GM21529 (cell line): ENCODE measurements around the gene ARAP1.
A peak's percentile ranks its signal among the peaks of the same experiment; 100 is the strongest.

Experiments
- ATAC-seq: cut with Tn5 transposase; IDR thresholded peaks from one replicate; pipeline ENCODE4 v1.9.1; 2021; ENCODE audit not compliant: unreplicated experiment

ARAP1 gene

DNA sequence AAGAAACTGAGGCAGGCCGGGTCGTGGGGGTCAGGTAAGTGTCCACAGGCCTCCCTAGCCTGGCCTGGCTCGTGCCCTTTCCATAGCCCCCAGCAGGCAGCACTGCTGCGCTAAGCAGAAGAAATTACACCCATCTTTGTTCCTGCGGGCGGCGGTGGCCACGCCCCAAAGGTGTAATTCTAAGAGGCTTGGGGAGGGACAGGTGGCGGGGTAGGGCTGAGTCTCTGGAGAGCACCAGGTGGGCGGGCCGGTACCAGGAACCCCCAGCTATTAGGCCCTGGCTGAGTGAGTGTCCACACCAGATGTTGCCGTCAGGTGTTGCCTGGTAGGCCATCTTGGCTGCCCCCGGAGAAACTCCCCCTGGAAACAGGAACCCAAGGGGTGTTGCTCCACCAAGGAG lies 12.3 kb upstream of the ARAP1 start:
- ATAC-seq, result no peak

DNA sequence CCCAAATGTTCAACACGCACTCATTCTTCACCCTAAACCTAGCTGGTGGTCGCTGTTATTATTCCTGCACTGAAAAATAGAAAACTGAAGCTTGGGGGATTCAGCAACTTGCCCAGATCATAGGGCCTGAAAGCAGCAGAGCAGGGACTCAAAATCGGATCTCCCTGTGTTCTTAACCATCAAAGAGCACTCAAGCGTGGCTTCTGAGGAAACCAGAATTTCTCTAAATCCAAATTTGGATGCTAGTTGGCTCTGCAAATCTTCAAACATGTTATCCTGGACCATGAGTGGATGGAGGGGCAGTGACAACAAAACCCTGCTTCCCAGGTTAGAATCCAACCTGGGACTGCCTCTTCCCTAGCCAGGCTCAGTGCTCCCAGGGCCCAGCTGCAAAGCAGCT lies 11.6 kb upstream of the ARAP1 start:
- no peak for ATAC-seq

DNA sequence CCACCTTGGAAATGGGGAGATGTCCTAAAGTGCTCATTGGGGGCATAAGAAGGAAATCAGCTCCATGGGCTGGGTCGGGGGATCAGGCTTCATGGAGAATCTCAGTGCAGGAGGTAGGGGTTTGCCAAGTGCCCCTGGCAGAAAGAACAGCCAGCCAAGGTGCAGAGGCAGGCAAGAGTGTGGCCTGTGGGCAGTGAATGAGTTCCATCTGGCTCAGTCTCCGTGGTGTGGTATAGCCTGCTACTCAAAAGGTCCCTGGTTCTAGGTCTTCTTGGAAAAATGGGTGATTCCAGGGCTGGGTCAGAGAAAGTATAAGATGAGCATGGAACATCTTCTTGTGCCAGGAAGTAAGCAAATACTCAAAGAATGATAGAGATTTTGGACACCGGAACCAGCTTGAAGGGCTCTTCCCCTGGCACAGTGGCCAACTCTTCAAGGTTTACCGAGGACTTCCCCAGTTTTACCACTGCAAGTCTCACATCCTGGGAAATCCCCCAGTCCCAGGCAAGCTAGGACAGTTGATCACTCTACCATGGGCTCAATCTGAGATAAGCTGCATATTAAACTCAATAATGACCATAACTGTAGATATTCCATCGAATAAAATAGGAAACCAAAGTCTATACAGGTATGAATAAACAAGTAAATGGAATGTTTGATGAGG lies 10.6 kb upstream of the ARAP1 start:
- peak; percentile 71 for ATAC-seq

GRCh38 chr11:72760539-72761405 lies 8.6 kb upstream of the ARAP1 start:
- ATAC-seq, result no peak

DNA sequence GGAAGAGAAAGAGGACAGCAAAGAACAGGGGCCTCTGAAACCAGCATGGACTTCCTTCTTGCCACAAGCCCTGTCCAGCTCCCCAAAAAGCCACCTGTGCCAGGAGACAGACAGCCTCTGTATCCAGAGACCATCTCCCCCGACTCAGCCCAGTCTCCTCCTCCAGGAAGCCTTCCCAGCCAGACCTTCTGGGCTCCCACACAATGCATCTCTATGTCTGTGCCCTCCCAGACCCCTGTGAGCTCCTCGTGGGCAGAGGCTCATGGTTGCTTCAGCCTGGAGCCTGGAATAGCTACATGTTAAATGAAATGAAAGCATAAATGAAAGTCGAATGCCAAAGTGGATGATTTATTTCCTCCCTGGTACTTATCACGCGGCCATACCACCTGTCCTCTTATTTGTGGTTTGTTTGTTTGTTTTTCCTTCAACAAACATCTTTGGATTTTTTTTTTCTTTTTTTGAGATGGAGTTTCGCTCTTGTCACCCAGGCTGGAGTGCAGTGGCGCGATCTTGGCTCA lies 7.3 kb upstream of the ARAP1 start:
- no peak for ATAC-seq

- ATAC-seq, result no peak
Measured at GRCh38 chr11:72758690-72759389, 6.6 kb upstream of the ARAP1 start.

DNA sequence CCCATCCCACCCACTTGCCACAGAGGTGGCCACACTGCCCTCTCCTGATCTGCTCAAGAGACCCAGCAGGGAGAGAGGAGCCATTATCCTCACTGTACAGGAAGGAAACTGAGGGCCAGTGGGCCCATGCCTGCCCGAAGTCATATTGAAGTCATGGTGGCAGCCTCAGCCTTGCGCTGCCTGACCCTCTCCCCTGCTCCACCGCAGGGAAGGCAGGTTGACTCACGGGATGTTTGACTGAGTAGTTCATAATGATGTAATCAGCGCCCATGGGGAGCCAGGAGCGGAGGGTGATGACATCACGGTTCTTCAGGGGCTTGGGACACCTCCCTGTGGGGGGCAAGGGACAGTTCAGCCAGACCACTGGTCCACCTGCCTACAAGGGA lies 6.1 kb upstream of the ARAP1 start:
- ATAC-seq, result no peak

- ATAC-seq, result no peak
Measured at GRCh38 chr11:72755713-72756285, 3.6 kb upstream of the ARAP1 start.

DNA sequence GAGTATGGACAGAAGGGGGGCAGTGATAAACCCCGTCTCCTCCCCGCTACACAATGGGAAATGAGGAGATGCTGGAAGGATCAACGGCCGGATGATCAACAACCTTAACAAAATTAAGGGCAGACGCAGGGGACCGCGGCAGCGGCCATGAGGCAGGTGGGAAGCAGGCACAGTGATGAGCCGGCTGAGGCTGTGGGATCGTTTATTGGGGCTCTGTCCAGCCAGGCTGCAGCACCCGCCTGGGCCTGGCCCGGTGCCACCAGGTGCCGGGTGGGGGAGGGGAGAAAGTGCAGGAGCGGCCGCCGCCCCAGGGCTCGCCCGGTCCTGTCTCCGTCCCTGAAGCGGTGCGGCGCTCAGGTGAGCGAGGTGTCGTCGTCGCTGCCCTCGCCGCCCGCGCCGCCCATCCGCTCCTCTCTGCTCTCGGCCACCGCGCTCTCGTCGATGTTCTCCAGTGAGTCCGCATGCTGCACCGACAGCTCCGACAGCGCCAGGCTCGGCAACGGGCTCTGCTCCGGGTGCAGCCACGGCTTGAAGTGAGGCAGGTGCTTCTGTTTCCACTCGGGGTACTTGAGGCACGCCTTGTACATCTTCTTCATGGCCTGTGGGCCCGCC lies 2.4 kb upstream of the ARAP1 start:
- ATAC-seq, result no peak

DNA sequence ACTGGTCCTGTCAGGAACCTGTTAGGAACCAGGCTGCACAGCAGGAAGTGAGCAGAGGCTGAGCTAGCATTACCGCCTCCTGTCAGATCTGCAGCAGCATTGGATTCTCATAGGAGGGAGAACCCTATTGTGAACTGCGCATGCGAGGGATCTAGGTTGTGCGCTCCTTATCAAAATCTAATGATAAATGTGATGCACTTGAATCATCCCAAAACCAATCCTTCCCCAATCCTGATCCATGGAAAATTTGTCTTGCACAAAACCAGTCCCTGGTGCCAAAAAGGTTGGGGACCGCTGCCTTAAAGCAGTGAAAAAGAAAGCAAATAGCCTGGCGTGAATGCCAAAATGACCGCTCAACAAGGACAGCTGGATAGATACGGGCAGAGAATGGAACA lies 1.9 kb upstream of the ARAP1 start:
- ATAC-seq, result no peak

DNA sequence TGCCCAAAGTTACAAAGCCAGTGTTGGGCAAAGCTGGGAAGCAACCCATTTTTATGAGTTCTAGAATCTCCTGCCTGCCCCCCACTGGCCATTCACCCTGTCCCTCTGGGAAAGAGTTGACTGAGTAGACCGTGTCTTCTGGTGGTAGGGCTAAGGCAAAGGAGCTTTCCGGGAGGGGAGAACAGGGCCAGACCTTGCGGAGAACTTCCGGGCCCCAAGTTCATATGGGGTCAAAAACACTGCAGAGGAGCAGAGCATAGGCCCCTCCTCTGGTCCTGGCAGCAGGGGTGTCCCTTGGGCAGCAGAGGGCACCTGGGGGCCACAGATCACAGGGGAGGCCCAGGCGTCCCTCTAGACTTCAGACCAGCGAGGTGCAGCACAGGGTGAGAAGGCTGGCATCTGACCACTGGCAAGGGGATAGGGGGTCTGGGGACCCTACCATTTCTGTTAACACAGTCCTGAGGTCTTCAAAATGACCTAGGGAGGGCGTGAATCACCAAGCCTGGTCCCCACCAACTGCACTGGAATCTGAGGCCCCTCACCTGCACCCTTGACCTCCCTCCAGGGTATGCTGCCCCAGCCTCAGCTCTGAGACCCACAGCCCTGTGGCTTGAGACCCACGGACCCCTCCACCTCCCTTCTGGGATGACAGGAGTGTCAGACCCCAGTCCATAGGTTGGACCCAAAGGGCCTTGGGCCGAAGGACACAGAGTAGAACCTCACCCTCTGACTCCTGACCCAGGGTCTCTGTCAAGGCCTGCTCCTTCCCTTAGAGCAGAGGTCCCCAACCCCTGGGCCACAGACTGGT lies 1.3 kb upstream of the ARAP1 start:
- ATAC-seq, result no peak

DNA sequence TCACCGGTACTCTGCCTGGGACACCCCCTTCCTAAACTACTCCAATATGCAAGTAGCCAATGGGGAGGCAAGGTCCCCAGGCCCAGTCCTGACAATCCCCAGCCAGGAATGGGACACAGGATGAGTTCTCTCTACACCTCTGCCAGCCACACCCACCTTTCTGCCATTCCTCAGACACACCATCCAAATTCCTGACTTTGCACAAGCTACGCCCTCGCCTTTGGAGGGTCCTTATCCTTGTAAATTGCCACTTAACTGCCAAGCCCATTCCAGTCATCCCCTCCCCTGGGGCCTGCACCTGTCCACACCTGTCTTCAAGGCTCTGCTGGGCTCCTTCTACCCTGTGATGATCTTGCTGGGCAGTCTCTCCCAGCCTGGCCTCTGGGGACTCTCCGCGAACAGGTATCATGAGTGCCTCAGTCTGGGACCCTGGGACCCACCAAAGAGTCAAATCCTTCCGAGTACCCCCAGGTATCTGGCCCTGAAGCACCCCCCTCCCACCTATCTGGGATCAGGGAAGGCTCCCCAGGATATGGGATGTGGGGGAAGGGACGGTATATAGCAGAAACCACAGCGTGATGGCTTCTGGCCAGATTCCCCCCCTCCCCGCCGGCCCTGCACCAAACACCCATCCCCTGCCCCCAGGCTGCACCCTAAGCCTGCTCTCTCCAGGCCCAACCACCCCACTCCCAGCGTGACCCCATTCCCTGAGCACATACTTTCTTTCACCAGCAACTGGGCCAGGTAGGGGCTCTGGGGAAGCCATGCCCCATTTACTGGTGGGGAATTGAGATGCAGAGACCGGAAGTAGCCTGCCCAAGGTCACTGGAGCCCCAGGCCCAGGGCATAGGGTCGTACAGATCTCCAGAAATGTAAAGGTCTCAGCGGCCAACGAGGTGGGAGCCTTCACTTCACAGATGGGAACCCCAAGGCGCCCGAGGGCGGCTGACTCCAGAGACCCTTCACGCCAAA lies 806 bp downstream of the ARAP1 start:
- no peak for ATAC-seq

- ATAC-seq, result no peak
Measured at GRCh38 chr11:72750556-72751115, 1.6 kb downstream of the ARAP1 start.

DNA sequence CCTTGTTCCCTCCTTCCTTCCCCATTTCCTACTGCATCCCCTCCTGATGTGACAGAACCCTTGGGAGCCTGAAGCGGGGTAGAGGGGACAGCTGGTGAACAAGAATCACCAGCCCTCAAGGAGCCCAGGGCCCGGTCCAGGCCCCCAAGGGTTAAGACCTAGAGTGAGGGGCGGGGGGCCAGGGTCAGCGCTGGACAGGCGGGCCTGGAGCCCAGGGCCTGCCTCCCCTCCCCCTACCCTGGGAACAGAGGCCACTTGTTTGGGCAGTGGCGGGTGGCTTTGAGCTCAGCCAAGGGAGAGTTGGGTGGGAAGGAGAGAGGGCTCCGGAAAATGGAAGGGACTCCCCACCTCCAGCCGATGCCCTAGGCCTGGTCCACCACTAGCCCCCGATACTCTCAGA lies 2.1 kb downstream of the ARAP1 start:
- ATAC-seq, result no peak

DNA sequence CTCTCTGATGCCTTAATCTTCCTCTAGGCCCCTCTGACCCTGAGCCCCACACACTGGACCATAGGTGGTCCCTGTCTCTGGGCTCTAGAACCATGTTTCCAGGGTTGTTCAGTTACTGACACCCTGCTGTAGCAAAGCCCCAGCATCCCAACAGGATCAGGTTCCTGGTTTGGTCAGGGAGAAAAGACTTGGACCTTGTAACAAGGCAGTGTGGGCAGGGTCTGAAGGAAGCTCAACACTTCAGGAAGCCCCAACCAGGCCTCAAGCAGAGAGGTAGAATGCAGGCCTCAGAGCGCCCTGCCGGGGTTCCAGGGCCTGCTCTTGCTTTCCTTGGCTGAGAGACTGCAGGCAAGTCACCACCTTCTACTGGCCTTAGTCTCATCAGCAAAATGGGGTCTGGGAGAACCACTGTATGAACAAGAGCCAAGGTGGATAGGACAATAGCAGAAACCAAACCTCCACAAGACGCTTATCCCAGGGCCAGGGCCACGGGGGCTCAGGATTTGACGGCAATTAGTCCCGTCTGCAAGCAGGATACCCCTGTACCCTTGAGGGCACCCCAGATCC lies 4.8 kb downstream of the ARAP1 start:
- no peak for ATAC-seq

- no peak for ATAC-seq
Measured at GRCh38 chr11:72746821-72747220, 5.4 kb downstream of the ARAP1 start.

DNA sequence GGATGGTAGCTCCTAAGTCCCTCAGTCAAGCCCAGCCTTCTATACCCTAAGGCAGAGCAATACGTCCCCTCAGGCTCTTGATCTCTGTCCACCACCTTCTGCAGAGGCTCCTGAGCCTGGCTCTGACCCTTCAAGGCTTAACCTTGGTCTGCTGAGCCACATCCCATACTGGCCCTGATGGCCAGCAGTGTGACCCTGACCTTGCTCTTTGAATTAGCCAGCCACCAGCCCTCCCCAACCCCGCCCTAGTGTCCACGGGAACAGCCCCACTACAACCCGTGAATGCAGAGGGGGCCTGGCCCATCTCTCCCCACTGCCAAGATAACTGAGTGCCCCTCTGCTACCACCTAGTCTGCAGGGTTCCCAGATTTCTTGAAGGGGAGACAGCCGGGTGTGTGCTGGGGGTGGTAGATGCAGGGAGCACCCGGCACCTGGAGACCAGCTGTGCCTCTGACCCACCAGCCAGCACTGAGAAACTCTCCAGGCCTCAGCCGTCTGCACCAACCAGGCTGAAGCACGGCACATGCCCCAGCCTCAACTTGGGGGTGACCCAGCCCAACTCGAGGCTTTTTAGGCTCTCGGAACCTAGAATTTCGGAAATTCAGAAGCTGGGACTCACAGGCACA lies 6.2 kb downstream of the ARAP1 start:
- no peak for ATAC-seq

DNA sequence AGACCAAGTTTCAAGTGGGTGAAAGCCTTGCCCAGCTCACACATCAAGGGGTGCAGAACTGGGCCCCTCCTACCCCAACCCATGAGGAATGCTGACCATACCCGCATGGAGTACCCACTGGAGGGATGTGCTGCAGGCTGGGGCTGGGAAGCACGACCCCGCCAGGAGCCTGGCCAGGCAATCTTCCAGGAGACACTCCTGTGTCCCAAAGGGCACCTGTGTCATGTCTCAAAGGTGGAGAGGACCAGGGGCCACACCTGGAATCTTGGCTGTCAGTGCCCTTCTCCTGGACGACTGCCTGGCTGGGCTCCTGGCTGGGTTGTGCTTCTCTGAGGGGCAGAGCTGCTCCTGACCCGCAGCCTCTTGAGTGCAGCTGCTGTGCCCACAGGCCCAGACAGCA lies 6.7 kb downstream of the ARAP1 start:
- ATAC-seq, result no peak
